ENCODE results near the gene ARL4C. TPM values are rescaled to one million over a fixed set of nuclear protein-coding genes. Genes with fewer than 3 reads are reported as not detected.

The ARL4C gene
- total RNA-seq, 2 donors from 2014 or later = 1.8 to 4.9 TPM

GRCh38 chr2:234464291-234464645 lies 32.6 kb downstream of the ARL4C start:
- intact Hi-C loops (cut with DNase I) = no loop called here

DNA sequence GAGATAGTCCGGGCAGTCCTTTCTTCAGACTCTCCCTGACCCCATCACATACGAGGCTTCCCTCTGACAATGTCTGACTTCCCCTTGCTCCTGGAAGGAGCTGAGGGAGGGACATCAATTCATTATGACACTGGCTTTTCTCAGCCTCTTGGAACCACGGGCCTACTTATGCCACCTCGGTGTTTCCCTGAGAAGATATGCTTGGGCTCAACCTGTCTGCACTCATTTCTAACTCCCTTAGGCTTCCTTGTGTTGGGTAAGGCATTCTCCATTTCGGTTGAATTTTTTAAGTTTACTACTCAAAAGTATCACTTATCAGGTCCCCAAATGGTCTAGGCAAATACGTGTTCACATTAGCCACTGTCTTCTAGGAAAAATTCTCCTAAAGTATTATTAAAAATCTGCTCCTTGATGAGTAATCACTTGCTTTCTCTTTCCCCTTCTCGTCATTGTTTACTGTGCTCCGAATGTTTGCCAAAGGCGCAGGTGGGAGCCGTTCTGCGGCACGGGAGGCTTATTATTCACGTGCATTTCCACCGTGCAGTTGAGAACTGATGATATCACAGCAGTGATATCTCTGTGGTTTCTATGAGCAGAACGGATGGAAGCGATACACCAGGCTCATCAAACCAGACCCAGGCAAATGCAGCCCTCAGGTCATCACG lies 33.1 kb downstream of the ARL4C start:
- Histone ChIP-seq H3K27ac (peak overlapping the region; percentile 6), H3K9me3 (no peaks in the 10 kb centered on the region)
- intact Hi-C loops (cut with DNase I) = no loop called here

More at GRCh38 chr2:234464291-234464645, 32.6 kb downstream of the ARL4C start:
- Histone ChIP-seq H3K9ac (ENCODE audit: low read depth in 2 of 2, low read length in 2 of 2) (no peak overlapping the region), H3K36me3 (no peaks in the 10 kb centered on the region), H3K27ac (no peak overlapping the region), H3K4me3 (no peak overlapping the region), H3K27me3 (no peaks in the 10 kb centered on the region), H3K9me3 (no peaks in the 10 kb centered on the region), H3K4me1 (no peaks in the 10 kb centered on the region)
- TF ChIP-seq CTCF (IDR thresholded peaks at IDR 0.05) = no peak
- no peak for DNase-seq

DNA sequence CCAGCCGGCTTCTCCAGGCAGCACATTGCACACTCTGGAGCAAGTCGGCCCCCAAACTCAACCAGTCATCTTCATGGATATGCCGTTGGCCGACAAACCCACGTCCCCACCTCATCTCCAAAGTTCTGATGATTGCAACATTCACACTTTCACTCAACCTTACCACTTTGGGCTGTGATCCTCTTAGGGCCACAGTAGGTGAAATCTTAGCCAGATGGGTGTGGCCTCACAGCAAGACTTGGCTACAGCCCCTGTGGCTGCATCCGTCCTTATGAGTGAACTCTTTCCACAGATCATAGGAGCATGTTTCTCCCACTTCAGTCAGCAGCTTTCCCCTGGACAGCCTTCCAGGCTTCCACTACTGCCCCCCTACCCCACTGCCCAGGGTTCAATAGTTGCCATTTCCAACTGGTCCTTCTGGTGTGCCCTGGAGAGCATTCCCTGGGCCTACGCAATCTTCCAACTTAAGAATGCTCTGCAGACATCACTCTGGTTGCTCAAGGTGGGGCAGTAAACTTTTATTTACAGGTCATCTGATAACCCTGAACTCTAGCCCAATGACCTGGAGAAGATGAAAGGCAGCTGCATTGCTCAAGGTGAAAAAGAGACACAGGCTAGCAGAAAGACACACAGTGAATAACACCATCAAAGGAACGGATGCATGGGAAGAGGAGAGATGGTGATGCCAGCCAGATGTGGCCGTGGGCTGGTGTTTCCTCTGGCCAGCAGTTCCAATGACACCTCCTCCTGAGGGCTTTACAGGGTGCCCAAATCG lies 34.5 kb downstream of the ARL4C start:
- Histone ChIP-seq H3K4me3 (no peak overlapping the region), H3K4me1 (no peaks in the 10 kb centered on the region), H3K27ac (no peak overlapping the region), H3K27me3 (no peaks in the 10 kb centered on the region), H3K9me3 (no peaks in the 10 kb centered on the region), H3K36me3 (no peaks in the 10 kb centered on the region), H3K9ac (ENCODE audit: low read depth in 2 of 2, low read length in 2 of 2) (no peak overlapping the region)
- DNase-seq = no peak
- intact Hi-C loops (cut with DNase I) = no loop called here
- no peak for TF ChIP-seq CTCF (IDR thresholded peaks at IDR 0.05)

More for the DNA sequence above, 33.1 kb downstream of the ARL4C start:
- Histone ChIP-seq H3K4me1 (no peaks in the 10 kb centered on the region), H3K9ac (ENCODE audit: low read depth in 2 of 2, low read length in 2 of 2) (no peak overlapping the region), H3K27me3 (no peaks in the 10 kb centered on the region), H3K4me3 (no peak overlapping the region), H3K36me3 (no peaks in the 10 kb centered on the region)
- TF ChIP-seq CTCF (IDR thresholded peaks at IDR 0.05) = no peak
- DNase-seq = no peak

DNA sequence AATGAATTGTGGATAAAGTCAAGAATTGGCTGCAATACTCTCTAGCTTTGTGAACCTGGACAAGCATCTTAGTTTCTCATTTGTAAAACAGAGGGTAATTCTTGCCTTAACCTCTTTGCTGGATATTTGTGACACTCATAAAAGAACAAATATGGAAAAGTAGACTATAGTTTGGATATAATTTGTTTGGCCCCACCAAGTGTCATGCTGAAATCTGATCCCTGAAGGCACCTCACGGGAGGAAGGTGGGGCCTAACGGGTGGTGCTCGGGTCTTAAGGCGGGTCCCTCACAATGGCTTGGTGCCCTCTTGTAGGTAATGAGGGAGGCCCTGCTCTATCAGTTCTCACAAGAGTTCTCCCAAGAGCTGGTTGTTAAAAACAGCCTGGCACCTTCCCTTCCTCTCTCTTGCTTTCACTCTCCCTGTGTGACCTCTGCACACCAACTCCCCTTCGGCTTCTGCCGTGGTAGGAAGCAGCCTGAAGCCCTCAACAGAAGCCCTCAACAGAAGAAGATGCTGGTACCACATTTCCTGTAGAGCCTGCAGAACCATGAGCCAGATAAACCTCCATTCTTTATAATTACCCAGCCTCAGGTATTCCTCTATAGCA lies 37.4 kb downstream of the ARL4C start:
- no peaks in the 10 kb centered on the region for H3K27me3 ChIP-seq
- intact Hi-C loops (cut with DNase I) = no loop called here
- no peaks in the 10 kb centered on the region for H3K9me3 ChIP-seq
- no peak overlapping the region for H3K4me3 ChIP-seq
- no peak overlapping the region for H3K9ac ChIP-seq (ENCODE audit: low read depth in 2 of 2, low read length in 2 of 2)
- H3K27ac ChIP-seq = no peak overlapping the region
- no peak for DNase-seq
- H3K36me3 ChIP-seq = no peaks in the 10 kb centered on the region
- H3K4me1 ChIP-seq = no peaks in the 10 kb centered on the region
- TF ChIP-seq CTCF (IDR thresholded peaks at IDR 0.05) = no peak

DNA sequence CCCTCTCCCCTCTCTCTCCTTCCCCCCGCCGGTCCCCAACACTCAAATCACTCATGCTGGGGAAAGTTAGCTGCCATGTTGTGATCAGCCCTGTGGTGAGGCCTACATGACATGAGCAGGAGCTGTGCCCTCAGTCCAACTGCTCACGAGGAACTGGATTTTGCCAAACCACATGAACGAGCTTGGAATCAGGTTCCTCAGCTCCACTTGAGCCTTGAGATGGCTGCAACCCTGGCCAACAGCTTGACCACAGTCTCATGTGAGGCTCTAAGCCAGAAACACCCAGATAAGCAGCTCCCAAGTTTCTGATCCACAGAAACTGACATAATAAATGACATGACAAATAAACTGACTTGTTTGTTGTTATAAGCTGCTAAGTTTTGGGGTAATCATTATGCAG lies 38.4 kb downstream of the ARL4C start:
- Histone ChIP-seq H3K9me3 (no peaks in the 10 kb centered on the region), H3K36me3 (no peaks in the 10 kb centered on the region), H3K9ac (ENCODE audit: low read depth in 2 of 2, low read length in 2 of 2) (no peak overlapping the region), H3K27me3 (no peaks in the 10 kb centered on the region), H3K27ac (no peak overlapping the region), H3K4me3 (no peak overlapping the region), H3K4me1 (no peaks in the 10 kb centered on the region)
- no peak for DNase-seq
- intact Hi-C loops (cut with DNase I) = no loop called here
- TF ChIP-seq CTCF (IDR thresholded peaks at IDR 0.05) = no peak
